Mesenchymal stem cell (in vitro differentiated cells and primary cell): Measurements from ENCODE around the gene CHKB.
A peak's percentile ranks its signal among the peaks of the same experiment; 100 is the strongest.

ENCODE experiments used
- DNase-seq: peaks from one replicate; pipeline ENCODE4 v3.0.0-alpha.2; 2013
- H2AFZ ChIP-seq: one replicate; pipeline ENCODE4 v1.6.1; 2013; ENCODE audit warnings: low read depth, mild to moderate bottlenecking, control low read depth, inconsistent platforms, low read length, moderate library complexity
- H2AK5ac ChIP-seq: 2 replicates; pipeline ENCODE4 v1.6.1; 2013; ENCODE audit warnings: low read length, moderate library complexity, mild to moderate bottlenecking, inconsistent platforms; ENCODE audit not compliant: severe bottlenecking
- H2BK120ac ChIP-seq: one replicate; pipeline ENCODE4 v1.6.1; 2013; ENCODE audit warnings: low read depth, mild to moderate bottlenecking, inconsistent platforms, low read length, moderate library complexity
- H2BK12ac ChIP-seq, 2 experiments: one replicate each; pipeline ENCODE4 v1.6.1; 2013; ENCODE audit warnings: inconsistent platforms in 2 of 2, low read length in 2 of 2, mild to moderate bottlenecking in 2 of 2, moderate library complexity in 2 of 2, control low read depth in 1 of 2
- H2BK15ac ChIP-seq: one replicate; pipeline ENCODE4 v1.6.1; 2013; ENCODE audit warnings: mild to moderate bottlenecking, low read depth, inconsistent platforms; ENCODE audit not compliant: poor library complexity, severe bottlenecking
- H2BK5ac ChIP-seq: 2 replicates; pipeline ENCODE4 v1.6.1; 2013; ENCODE audit warnings: low read depth, mild to moderate bottlenecking, low read length, control low read depth, inconsistent platforms; ENCODE audit not compliant: poor library complexity, severe bottlenecking
- H3K14ac ChIP-seq, 2 experiments: one replicate each; pipeline ENCODE4 v1.6.1; 2013; ENCODE audit warnings: inconsistent platforms in 2 of 2, low read length in 2 of 2, control low read depth in 1 of 2, mild to moderate bottlenecking in 1 of 2, moderate library complexity in 1 of 2
- H3K18ac ChIP-seq, 2 experiments: one replicate each; pipeline ENCODE4 v1.6.1; 2013; ENCODE audit warnings: inconsistent platforms in 2 of 2, low read length in 2 of 2, control low read depth in 1 of 2, low read depth in 1 of 2, mild to moderate bottlenecking in 1 of 2
- H3K23ac ChIP-seq, 2 experiments: one replicate each; pipeline ENCODE4 v1.6.1; 2013; ENCODE audit warnings: inconsistent platforms in 2 of 2, low read length in 2 of 2, mild to moderate bottlenecking in 2 of 2, moderate library complexity in 2 of 2, control low read depth in 1 of 2
- H3K27ac ChIP-seq: 2 replicates; pipeline ENCODE4 v1.5.1; 2013; ENCODE audit warnings: mild to moderate bottlenecking, moderate library complexity, low read length, control low read depth, inconsistent platforms; ENCODE audit not compliant: poor library complexity, severe bottlenecking
- H3K27me3 ChIP-seq, 2 experiments: 2 replicates each; pipeline versions ENCODE4 v1.6.1 to v1.7.0; 2013; ENCODE audit warnings: low read length in 2 of 2, mild to moderate bottlenecking in 2 of 2, moderate library complexity in 2 of 2, control low read depth in 1 of 2, inconsistent platforms in 1 of 2; ENCODE audit not compliant: control insufficient read depth in 1 of 2, insufficient read depth in 1 of 2
- H3K36me3 ChIP-seq, 2 experiments: 2 replicates each; pipeline versions ENCODE4 v1.6.1 to v1.7.0; 2013; ENCODE audit warnings: low read length in 2 of 2, control low read depth in 1 of 2, inconsistent platforms in 1 of 2, low read depth in 1 of 2, mild to moderate bottlenecking in 1 of 2; ENCODE audit not compliant: insufficient read depth in 2 of 2, control insufficient read depth in 1 of 2
- H3K4ac ChIP-seq, 2 experiments: one replicate each; pipeline ENCODE4 v1.6.1; 2013; ENCODE audit warnings: inconsistent platforms in 2 of 2, low read length in 2 of 2, mild to moderate bottlenecking in 2 of 2, moderate library complexity in 2 of 2, control low read depth in 1 of 2, low read depth in 1 of 2
- H3K4me1 ChIP-seq: 2 replicates; pipeline ENCODE4 v1.6.1; 2013; ENCODE audit warnings: low read depth, low read length, control low read depth; ENCODE audit not compliant: control insufficient read depth, insufficient read depth
- H3K4me2 ChIP-seq: 2 replicates; pipeline ENCODE4 v1.6.1; 2013; ENCODE audit warnings: low read length, mild to moderate bottlenecking, inconsistent platforms; ENCODE audit not compliant: poor library complexity, severe bottlenecking
- H3K4me3 ChIP-seq, 2 experiments: 2 replicates each; pipeline versions ENCODE4 v1.5.1 to v1.7.0; 2013; ENCODE audit warnings: low read length in 2 of 2, mild to moderate bottlenecking in 2 of 2, control low read depth in 1 of 2, low read depth in 1 of 2; ENCODE audit not compliant: insufficient read depth in 1 of 2
- H3K79me1 ChIP-seq: replicated peaks from 2 replicates; pipeline ENCODE4 v1.6.1; 2013; ENCODE audit warnings: mild to moderate bottlenecking, control low read depth, low read length, inconsistent platforms; ENCODE audit not compliant: poor library complexity, severe bottlenecking
- H3K9ac ChIP-seq: 2 replicates; pipeline ENCODE4 v1.7.0; 2013; ENCODE audit warnings: mild to moderate bottlenecking, low read length, moderate library complexity
- H3K9me3 ChIP-seq: 2 replicates; pipeline ENCODE4 v1.7.0; 2013; ENCODE audit warnings: mild to moderate bottlenecking, low read length; ENCODE audit not compliant: control insufficient read depth
- H4K8ac ChIP-seq: one replicate; pipeline ENCODE4 v1.6.1; 2013; ENCODE audit warnings: inconsistent platforms, mild to moderate bottlenecking, low read length, moderate library complexity
- H4K91ac ChIP-seq: one replicate; pipeline ENCODE4 v1.6.1; 2013; ENCODE audit warnings: mild to moderate bottlenecking, low read length, inconsistent platforms
- WGBS: methylation state at CpG from one replicate; pipeline ENCODE4 v1.1.7; 2013; ENCODE audit warnings: mixed read lengths; 5-methylcytosine and 5-hydroxymethylcytosine counted together

The CHKB gene

DNA sequence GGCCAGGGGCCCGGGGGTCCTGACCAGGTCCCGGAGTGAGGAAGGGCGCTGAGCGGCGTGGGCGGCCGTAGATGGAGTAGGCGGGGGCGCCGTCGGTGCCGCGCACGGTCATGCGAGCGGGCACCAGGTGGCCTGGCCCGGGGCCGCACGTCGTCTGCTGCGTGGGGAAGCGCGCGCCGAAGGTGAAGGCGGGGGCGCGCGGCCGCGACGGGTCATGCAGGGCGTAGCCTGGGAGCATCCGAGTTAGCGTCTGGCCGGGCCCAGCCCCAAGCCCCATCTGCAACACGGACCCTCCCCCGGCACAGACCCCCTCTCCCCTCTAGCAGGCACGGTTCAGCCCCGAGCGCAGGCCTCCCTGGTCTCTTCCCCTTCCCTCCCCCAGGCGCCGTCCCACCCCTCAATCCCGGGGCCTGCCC lies 51.1 kb downstream of the CHKB start:
- Histone ChIP-seq H4K91ac (peak overlapping the region; percentile 73), H3K27ac (no peak overlapping the region), H3K14ac (peak overlapping the region in 1 of 2 experiments; percentile 78), H3K18ac (peak overlapping the region; percentile 84 to 95), H2BK120ac (peak overlapping the region; percentile 97), H3K79me1 (peaks cover 5% of the 10 kb centered on the region), H2AK5ac (no peak overlapping the region), H3K4me2 (peak overlapping the region; percentile 87), H4K8ac (peak overlapping the region; percentile 93), H3K4me1 (peaks cover 44% of the 10 kb centered on the region), H3K27me3 (peaks cover 0 to 27% of the 10 kb centered on the region in 2 experiments), H2BK5ac (no peak overlapping the region), H3K4me3 (peak overlapping the region; percentile 45 to 85), H3K36me3 (peaks cover 0 to 3% of the 10 kb centered on the region in 2 experiments), H2AFZ (peak overlapping the region; percentile 58), H3K9ac (peak overlapping the region; percentile 93), H3K9me3 (no peaks in the 10 kb centered on the region), H3K4ac (peak overlapping the region; percentile 77 to 90), H2BK15ac (peak overlapping the region; percentile 98), H2BK12ac (peak overlapping the region in 1 of 2 experiments; percentile 34), H3K23ac (peak overlapping the region in 1 of 2 experiments; percentile 75)
- WGBS: 0% methylated on average over 10 of the region's 44 CpGs
- peak; percentile 40 for DNase-seq

- Histone ChIP-seq H3K23ac (no peak overlapping the region), H3K27me3 (peaks cover 0 to 27% of the 10 kb centered on the region in 2 experiments), H3K14ac (peak overlapping the region in 1 of 2 experiments; percentile 30), H3K4me3 (peak overlapping the region in 1 of 2 experiments; percentile 85), H4K8ac (peak overlapping the region; percentile 94), H3K4ac (peak overlapping the region; percentile 96), H3K9ac (peak overlapping the region; percentile 93), H2BK5ac (no peak overlapping the region), H3K36me3 (peaks cover 0 to 3% of the 10 kb centered on the region in 2 experiments), H4K91ac (peak overlapping the region; percentile 98), H2BK15ac (peak overlapping the region; percentile 98), H3K18ac (peak overlapping the region; percentile 92 to 95), H3K27ac (no peak overlapping the region), H3K4me1 (peaks cover 48% of the 10 kb centered on the region), H2AFZ (no peak overlapping the region), H2BK120ac (peak overlapping the region; percentile 97), H2BK12ac (peak overlapping the region in 1 of 2 experiments; percentile 77), H3K79me1 (peaks cover 5% of the 10 kb centered on the region), H3K4me2 (peak overlapping the region; percentile 87), H3K9me3 (no peaks in the 10 kb centered on the region), H2AK5ac (no peak overlapping the region)
- DNase-seq: peak; percentile 91
- WGBS: 16% methylated on average over 48 of the region's 53 CpGs
Measured at GRCh38 chr22:50530877-50531545, 51.6 kb downstream of the CHKB start.

- Histone ChIP-seq H3K27me3 (peaks cover 0 to 27% of the 10 kb centered on the region in 2 experiments), H3K27ac (no peak overlapping the region), H4K8ac (peak overlapping the region; percentile 94), H2AFZ (peak overlapping the region; percentile 64), H3K4ac (peak overlapping the region; percentile 96), H3K4me2 (peak overlapping the region; percentile 18), H2BK12ac (peak overlapping the region; percentile 21 to 77), H4K91ac (peak overlapping the region; percentile 98), H3K9ac (peak overlapping the region; percentile 93), H2AK5ac (no peak overlapping the region), H3K4me3 (peak overlapping the region; percentile 41 to 85), H2BK5ac (no peak overlapping the region), H3K36me3 (peaks cover 0 to 3% of the 10 kb centered on the region in 2 experiments), H3K18ac (peak overlapping the region; percentile 87 to 92), H2BK120ac (peak overlapping the region; percentile 97), H2BK15ac (peak overlapping the region; percentile 98), H3K79me1 (peaks cover 5% of the 10 kb centered on the region), H3K23ac (peak overlapping the region in 1 of 2 experiments; percentile 99), H3K4me1 (peaks cover 48% of the 10 kb centered on the region), H3K9me3 (no peaks in the 10 kb centered on the region), H3K14ac (peak overlapping the region in 1 of 2 experiments; percentile 77)
- 2% methylated on average over 18 of the region's 21 CpGs for WGBS
- no peak for DNase-seq
Measured at GRCh38 chr22:50530580-50530876, 52.1 kb downstream of the CHKB start.

DNA sequence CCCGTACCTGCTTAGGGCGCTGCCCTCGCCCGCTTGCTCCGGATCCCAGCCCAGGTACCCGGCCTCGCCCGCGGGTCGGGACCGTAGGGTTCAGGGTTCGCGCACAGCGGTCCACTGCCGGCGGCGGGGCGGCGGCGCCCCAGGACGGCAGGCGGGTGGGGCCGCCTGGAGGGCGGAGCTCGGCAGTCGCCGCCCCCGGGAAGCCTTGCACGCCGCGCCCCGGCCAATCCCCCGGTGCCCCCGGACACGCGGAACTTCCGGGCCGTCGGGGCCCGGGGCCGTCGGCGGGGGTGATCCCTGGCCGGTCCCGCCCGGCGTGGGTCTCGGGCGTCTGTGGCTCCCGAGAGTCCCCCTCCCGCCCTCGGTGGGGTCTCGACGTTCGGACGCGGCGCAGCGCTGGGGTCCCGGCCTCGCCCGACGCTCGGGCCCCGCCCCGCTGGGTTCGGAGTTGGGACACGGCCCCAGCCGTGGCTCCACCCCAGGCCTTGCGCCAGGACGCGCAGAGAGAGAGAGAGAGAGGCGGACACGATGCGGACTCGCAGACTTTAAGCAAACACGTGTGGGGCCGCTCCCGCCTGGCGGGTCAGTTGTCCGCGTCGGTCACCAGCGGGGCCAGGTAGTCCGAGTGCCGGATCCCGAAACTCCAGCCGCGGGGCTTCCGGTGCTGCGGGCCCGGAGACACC lies 52.6 kb downstream of the CHKB start, which contains the start of gene TYMP:
TSS of gene TYMP (minus strand) at position 116 of the 683 bp plus-strand sequence. CDS start 303 bp downstream, outside the sequence.
- H3K4me1 ChIP-seq: peaks cover 48% of the 10 kb centered on the region
- peaks cover 0 to 27% of the 10 kb centered on the region in 2 experiments for H3K27me3 ChIP-seq
- WGBS: 9% methylated on average over 41 of the region's 92 CpGs
- no peak within 1 kb of the TSS for H3K27ac ChIP-seq
- peak within 1 kb of the TSS; percentile 99 for H2BK15ac ChIP-seq
- peak within 1 kb of the TSS; percentile 64 for H2AFZ ChIP-seq
- H3K9me3 ChIP-seq: no peaks in the 10 kb centered on the region
- H2BK12ac ChIP-seq: peak within 1 kb of the TSS; percentile 21 to 94
- H3K36me3 ChIP-seq: peaks cover 0 to 3% of the 10 kb centered on the region in 2 experiments
- peak within 1 kb of the TSS; percentile 87 to 92 for H3K18ac ChIP-seq
- peak within 1 kb of the TSS; percentile 41 to 85 for H3K4me3 ChIP-seq
- H3K4me2 ChIP-seq: peak within 1 kb of the TSS; percentile 18
- peak within 1 kb of the TSS; percentile 97 for H2BK120ac ChIP-seq
- DNase-seq: peak; percentile 89
- peak within 1 kb of the TSS; percentile 93 for H3K9ac ChIP-seq
- peak within 1 kb of the TSS in 1 of 2 experiments; percentile 87 for H3K14ac ChIP-seq
- no peak within 1 kb of the TSS for H2AK5ac ChIP-seq
- peak within 1 kb of the TSS in 1 of 2 experiments; percentile 99 for H3K23ac ChIP-seq
- H4K8ac ChIP-seq: peak within 1 kb of the TSS; percentile 96
- peak within 1 kb of the TSS; percentile 96 for H3K4ac ChIP-seq
- peak within 1 kb of the TSS; percentile 98 for H4K91ac ChIP-seq
- H3K79me1 ChIP-seq: peaks cover 5% of the 10 kb centered on the region
- H2BK5ac ChIP-seq: no peak within 1 kb of the TSS
